ENCODE results near the gene SWSAP1. TPM values are rescaled to one million over a fixed set of nuclear protein-coding genes. Genes with fewer than 3 reads are reported as not detected.

The SWSAP1 gene, protein sequence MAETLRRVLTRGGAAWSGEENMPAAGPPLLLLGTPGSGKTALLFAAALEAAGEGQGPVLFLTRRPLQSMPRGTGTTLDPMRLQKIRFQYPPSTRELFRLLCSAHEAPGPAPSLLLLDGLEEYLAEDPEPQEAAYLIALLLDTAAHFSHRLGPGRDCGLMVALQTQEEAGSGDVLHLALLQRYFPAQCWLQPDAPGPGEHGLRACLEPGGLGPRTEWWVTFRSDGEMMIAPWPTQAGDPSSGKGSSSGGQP
- total RNA-seq, result 2.7 to 2.9 TPM (median 2.8 TPM) in 3 replicates

DNA sequence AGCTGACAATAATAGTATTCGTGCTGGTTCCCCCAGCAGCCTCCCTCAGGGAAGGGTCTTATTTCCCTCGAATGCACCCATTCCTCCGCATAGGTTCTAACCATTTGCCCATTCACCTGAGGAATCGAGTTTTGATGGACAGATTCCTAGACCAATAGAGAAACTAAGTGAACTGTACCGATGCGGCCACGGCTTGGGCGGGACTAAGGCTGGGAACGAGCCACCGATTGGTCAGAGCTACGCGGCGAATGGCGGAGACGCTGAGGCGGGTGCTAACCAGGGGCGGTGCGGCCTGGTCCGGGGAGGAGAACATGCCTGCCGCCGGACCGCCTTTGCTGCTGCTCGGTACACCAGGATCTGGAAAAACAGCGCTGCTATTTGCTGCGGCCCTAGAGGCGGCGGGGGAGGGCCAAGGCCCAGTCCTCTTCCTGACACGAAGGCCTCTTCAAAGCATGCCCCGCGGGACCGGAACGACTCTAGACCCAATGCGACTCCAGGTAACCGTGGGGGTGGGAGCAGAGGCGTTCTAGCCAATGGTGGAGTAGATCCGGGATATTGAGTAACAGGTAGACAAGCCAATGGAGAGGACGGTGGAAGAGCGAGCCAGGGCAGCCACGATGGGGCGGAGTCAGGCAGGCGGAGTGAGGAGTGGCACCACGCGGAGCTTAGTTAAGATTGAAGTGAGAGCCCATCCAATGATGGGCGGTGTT lies at the start of gene SWSAP1:
SWSAP1 (plus strand) TSS at position 234 of the 710 bp plus-strand sequence; CDS start at position 249, 15 bp downstream.
- TF ChIP-seq, protein P1, sequence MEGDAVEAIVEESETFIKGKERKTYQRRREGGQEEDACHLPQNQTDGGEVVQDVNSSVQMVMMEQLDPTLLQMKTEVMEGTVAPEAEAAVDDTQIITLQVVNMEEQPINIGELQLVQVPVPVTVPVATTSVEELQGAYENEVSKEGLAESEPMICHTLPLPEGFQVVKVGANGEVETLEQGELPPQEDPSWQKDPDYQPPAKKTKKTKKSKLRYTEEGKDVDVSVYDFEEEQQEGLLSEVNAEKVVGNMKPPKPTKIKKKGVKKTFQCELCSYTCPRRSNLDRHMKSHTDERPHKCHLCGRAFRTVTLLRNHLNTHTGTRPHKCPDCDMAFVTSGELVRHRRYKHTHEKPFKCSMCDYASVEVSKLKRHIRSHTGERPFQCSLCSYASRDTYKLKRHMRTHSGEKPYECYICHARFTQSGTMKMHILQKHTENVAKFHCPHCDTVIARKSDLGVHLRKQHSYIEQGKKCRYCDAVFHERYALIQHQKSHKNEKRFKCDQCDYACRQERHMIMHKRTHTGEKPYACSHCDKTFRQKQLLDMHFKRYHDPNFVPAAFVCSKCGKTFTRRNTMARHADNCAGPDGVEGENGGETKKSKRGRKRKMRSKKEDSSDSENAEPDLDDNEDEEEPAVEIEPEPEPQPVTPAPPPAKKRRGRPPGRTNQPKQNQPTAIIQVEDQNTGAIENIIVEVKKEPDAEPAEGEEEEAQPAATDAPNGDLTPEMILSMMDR (IDR thresholded peaks at IDR 0.05; ENCODE audit: unreplicated experiment), result no peak
- H3K4me1 Mint-ChIP-seq, result peaks cover 3% of the 10 kb centered on the region
- H3K4me3 Mint-ChIP-seq, result no peak within 1 kb of the TSS
- no peaks in the 10 kb centered on the region for H3K27me3 Mint-ChIP-seq (ENCODE audit: low read depth)
- no peak within 1 kb of the TSS for H3K27ac Mint-ChIP-seq
- H3K36me3 Mint-ChIP-seq, result peaks cover 4% of the 10 kb centered on the region
- DNase-seq (ENCODE audit: low spot score in 2 of 2, unreplicated experiment in 2 of 2), result peak; percentile 92 to 95
- H3K9me3 Mint-ChIP-seq, result no peaks in the 10 kb centered on the region

DNA sequence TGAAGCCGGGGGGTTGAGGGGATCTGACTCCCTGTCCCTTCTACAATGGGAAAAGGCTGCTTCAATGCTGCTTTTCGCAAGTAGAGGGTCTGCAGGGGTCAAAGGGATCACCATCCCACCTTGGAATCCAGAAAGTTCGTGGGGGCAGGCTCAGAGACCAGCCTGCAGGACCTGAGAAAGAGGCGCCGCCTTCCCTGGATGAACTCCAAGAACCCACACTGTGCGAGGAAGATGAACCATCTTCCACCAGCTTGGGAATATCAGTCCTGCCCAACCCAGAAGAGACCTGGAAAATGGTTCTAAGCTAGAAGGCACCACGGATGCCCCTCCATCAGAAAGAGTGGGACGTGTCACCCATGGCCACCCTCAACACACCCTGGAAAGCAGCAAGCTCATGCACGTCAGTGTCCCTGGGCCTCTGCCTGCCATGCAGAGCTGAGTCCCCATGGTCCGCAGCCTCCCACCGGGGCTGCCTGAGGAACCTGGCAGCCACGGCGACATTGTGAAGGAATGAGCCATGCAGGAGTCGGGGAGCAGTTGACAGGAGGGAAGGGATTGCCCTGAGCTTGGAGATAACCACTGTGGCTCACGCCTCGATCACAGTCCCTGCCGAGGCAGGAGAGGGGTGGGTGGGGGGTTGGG lies 49.6 kb upstream of the SWSAP1 start:
- peaks cover 10% of the 10 kb centered on the region for H3K36me3 Mint-ChIP-seq
- H3K27ac Mint-ChIP-seq, result peak overlapping the region; percentile 92
- peaks cover 36% of the 10 kb centered on the region for H3K4me1 Mint-ChIP-seq
- no peaks in the 10 kb centered on the region for H3K27me3 Mint-ChIP-seq (ENCODE audit: low read depth)
- no peak overlapping the region for H3K4me3 Mint-ChIP-seq
- no peak for DNase-seq (ENCODE audit: low spot score in 2 of 2, unreplicated experiment in 2 of 2)
- TF ChIP-seq, protein P1 (IDR thresholded peaks at IDR 0.05; ENCODE audit: unreplicated experiment), result no peak
- no peaks in the 10 kb centered on the region for H3K9me3 Mint-ChIP-seq

DNA sequence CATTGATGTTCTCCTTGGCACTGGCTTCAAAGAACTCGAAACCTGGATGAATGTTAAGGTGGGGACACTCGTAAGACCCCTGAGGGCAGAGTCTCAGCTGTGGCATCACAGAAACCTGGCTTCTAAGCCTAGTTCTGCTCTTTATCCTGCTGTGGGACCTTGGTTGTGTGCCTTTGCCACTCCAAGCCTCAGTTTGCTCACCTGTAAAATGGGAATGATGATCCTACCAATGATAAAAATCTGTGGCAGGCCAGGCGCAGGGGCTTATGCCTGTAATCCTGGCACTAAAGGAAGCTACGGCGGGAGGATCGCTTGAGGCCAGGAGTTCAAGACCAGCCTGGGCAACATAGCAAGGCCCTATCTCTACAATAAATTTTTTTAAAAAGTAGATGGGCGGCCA lies 48.9 kb upstream of the SWSAP1 start:
- TF ChIP-seq, protein P1 (IDR thresholded peaks at IDR 0.05; ENCODE audit: unreplicated experiment), result no peak
- no peak for DNase-seq (ENCODE audit: low spot score in 2 of 2, unreplicated experiment in 2 of 2)
- Mint-ChIP-seq H3K4me3 (no peak overlapping the region), H3K36me3 (peaks cover 10% of the 10 kb centered on the region), H3K9me3 (no peaks in the 10 kb centered on the region), H3K27me3 (ENCODE audit: low read depth) (no peaks in the 10 kb centered on the region), H3K27ac (no peak overlapping the region), H3K4me1 (peaks cover 36% of the 10 kb centered on the region)

DNA sequence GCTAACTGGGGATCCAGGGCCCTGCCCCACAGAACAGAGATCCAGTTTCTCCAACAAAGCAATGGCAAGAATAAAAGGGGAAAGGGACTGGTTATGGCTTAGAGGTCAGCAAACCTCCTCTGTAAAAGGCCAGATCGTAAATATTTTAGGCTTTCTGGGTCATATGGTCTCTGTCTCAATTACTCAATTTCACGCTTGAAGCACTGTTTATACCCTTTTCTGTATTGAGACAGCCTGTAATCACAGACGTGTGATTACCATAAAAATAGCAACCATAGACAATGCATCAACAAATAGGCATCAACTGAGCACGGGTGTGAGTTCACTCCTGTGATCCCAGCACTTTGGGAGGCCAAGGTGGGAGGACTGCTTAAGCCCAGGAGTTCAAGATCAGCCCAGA lies 44.3 kb upstream of the SWSAP1 start:
- peaks cover 26% of the 10 kb centered on the region for H3K36me3 Mint-ChIP-seq
- no peaks in the 10 kb centered on the region for H3K27me3 Mint-ChIP-seq (ENCODE audit: low read depth)
- no peak overlapping the region for H3K4me3 Mint-ChIP-seq
- TF ChIP-seq, protein P1 (IDR thresholded peaks at IDR 0.05; ENCODE audit: unreplicated experiment), result no peak
- H3K27ac Mint-ChIP-seq, result no peak overlapping the region
- no peak for DNase-seq (ENCODE audit: low spot score in 2 of 2, unreplicated experiment in 2 of 2)
- no peaks in the 10 kb centered on the region for H3K4me1 Mint-ChIP-seq
- H3K9me3 Mint-ChIP-seq, result no peaks in the 10 kb centered on the region

DNA sequence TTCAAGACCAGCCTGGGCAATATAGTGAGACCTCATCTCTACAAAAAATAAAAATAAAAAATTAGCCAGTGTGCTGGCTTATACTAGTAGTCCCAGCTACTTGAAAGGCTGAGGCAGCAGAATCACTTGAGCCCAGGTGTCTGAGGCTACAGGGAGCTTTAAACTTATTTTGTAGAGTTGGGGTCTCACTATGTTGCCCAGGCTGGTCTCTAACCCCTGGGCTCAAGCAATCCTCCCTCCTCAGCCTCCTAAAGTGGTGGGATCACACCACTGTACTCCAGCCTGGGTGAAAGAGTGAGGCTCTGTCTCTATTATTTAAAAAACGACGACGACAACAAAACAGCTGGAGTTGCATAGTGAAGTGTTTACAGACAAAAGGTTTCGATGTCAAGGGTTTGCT lies 43.0 kb upstream of the SWSAP1 start:
- peaks cover 39% of the 10 kb centered on the region for H3K36me3 Mint-ChIP-seq
- H3K4me3 Mint-ChIP-seq, result no peak overlapping the region
- H3K4me1 Mint-ChIP-seq, result no peaks in the 10 kb centered on the region
- H3K27ac Mint-ChIP-seq, result no peak overlapping the region
- TF ChIP-seq, protein P1 (IDR thresholded peaks at IDR 0.05; ENCODE audit: unreplicated experiment), result no peak
- DNase-seq (ENCODE audit: low spot score in 2 of 2, unreplicated experiment in 2 of 2), result no peak
- no peaks in the 10 kb centered on the region for H3K9me3 Mint-ChIP-seq
- H3K27me3 Mint-ChIP-seq (ENCODE audit: low read depth), result no peaks in the 10 kb centered on the region
